Hematopoietic multipotent progenitor cell (in vitro differentiated cells): ENCODE data around the gene AQP6. TPM values are rescaled to one million over a fixed set of nuclear protein-coding genes. Genes with fewer than 3 reads are reported as not detected.

Experiments used
- DNase-seq, 3 donors: peaks; one replicate each; pipeline ENCODE4 v3.0.0-alpha.2; 2011 to 2015; ENCODE audit warnings: low read depth in 2 of 3, low spot score in 2 of 3
- total RNA-seq: library from RNA; depleted of rRNA; stranded (reverse); fragments of >200 nt; gene quantifications from one replicate; pipeline ENCODE4 v1.2.3, GENCODE V29; 2012

The AQP6 gene
- total RNA-seq, 1 donor = under 0.01 TPM

- DNase-seq = peak in 2 of 3 donors; percentile 45 to 66
These were observed 16.7 kb upstream of the AQP6 start for GRCh38 chr12:49955899-49956662.

- DNase-seq = no peak
These were observed 15.8 kb upstream of the AQP6 start for GRCh38 chr12:49956663-49957569.

DNA sequence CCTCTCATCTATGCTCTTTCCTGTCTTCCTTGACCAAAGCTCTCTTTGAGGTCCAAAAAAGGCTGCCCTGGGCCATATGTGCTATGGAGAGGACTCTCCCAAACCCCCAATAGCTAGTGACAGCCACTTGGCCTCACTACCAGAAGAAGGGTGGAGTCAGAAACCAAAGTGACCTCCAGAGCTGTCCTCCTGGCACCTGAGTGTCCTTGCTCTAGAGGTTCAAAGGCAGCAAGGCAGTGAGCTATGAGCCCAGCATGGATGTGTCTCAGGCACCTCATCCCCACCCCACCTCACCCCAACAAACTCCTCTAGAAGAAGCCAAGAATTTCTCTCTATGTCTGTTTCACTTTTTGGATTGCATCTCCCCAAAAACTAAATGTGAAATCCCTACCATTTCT is 15.2 kb upstream of the AQP6 start:
- DNase-seq = no peak

DNA sequence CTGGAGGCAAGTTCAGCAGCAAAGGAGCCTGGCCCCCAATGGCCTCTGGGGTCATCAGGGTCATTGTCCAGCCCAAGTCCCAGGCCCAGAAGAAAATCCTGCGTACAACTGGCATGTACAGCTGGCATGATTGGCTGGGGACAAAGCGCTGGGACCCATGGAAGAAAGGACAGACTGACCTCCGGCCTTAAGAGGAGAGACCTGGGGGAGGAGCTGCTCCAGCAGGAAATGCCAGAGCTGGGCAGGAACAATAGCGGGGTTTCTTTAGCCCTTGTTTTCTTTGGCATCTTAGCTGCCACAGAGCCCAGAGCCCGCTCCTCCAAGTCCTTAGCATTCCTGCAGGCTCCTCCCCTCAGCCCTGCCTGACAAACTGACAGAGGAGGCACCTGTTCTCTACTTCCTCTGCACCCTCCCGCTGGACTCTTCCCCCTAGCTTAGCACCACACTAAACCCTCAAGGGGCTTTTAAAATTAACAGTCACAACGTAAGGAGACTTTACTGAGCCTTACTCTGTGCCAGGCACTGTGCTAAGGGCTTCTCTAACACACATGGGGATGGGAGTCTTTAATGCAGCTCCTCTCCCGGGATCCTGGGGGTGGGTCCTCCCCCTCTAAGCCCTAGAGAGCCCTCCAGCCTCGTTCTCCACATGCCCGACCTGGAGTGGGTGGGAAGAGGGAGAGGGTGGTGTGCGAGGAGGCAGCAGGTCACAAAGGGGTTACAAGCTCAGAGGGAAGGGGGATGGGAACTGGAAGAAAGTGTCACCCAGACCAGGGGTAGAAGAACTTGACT is 12.9 kb upstream of the AQP6 start:
- peak in 2 of 3 donors; percentile 42 to 84 for DNase-seq

- no peak for DNase-seq
These were observed 12.2 kb upstream of the AQP6 start for GRCh38 chr12:49960474-49961110.

GRCh38 chr12:49961111-49961922 is 11.4 kb upstream of the AQP6 start, which contains the start of gene AQP5:
AQP5 (plus strand) TSS chr12:49961872; CDS start chr12:49962018, 146 bp downstream.
- DNase-seq = no peak

- DNase-seq = no peak
These were observed 10.6 kb upstream of the AQP6 start for GRCh38 chr12:49961993-49962764.

DNA sequence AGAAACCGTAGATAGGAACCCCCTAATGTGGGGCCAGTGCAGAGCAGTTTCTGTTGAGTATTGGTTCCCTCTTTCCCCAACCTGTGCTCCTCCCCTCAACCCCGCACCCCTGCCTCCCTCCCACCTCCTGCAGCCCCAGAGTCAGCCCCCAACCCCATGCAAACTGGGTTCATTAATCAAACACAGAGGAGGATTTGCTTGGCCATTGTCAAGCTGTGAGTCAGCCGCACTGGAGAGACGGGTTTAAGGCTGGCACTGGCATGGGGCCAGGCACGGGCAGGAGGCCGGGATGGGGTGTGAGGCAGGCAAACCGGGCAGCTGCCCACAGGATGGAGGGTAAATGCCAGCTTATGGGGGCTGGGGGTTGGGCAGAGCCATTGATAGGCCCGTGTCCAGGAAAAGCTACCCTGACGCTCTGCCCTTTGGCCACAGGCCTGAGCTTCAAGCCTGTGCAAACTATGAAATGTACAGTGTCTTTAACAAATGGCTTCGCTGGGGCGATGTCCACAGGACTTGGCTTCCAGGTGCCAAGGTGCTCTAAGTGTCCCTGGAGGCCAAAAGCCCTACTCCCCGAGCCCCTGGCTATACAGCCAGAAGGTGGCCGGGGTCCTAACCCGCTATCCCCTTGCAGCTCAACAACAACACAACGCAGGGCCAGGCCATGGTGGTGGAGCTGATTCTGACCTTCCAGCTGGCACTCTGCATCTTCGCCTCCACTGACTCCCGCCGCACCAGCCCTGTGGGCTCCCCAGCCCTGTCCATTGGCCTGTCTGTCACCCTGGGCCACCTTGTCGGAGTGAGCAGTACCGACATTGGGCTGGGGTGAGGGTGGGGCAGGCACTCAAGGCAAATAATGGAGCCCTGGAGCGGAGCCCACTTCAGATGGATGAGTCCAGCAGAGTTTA is 9.6 kb upstream of the AQP6 start:
- no peak for DNase-seq

GRCh38 chr12:49963976-49964815 is 8.6 kb upstream of the AQP6 start:
- no peak for DNase-seq

DNA sequence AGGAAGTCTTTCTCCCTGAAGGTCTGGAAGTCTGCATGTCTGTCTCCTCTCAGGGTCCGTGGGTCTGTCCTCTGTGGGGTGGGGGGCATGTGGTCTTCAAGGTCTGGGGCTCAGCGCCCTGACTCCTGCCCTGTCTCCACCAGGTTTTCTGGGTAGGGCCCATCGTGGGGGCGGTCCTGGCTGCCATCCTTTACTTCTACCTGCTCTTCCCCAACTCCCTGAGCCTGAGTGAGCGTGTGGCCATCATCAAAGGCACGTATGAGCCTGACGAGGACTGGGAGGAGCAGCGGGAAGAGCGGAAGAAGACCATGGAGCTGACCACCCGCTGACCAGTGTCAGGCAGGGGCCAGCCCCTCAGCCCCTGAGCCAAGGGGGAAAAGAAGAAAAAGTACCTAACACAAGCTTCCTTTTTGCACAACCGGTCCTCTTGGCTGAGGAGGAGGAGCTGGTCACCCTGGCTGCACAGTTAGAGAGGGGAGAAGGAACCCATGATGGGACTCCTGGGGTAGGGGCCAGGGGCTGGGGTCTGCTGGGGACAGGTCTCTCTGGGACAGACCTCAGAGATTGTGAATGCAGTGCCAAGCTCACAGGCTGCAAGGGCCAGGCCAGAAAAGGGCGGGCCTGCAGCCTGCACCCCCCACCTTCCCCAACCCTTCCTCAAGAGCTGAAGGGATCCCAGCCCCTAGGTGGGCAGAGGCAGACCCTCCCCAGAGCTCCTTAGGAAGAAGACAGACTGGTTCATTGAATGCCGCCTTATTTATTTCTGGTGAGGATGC is 7.7 kb upstream of the AQP6 start:
- DNase-seq = no peak

DNA sequence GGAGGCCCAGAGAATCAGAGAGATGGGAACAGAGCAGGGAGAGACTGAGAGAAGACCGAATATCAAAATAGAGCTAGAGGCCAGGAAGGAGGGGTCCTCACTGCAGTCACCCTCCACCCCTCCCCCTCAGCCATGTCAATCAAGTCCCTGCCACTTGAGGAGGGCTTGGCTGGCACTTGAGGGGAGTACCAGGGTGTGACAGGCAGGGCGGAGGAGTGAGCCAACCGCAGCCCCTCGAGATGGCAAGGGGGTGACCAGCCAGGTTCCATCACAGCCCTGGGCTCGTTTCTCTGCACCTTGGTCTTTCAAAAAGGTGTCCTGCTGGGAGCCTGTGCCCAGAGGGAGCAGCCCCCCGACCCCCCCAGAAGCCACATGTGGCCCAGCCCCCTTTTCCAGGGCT is 6.9 kb upstream of the AQP6 start:
- no peak for DNase-seq

DNA sequence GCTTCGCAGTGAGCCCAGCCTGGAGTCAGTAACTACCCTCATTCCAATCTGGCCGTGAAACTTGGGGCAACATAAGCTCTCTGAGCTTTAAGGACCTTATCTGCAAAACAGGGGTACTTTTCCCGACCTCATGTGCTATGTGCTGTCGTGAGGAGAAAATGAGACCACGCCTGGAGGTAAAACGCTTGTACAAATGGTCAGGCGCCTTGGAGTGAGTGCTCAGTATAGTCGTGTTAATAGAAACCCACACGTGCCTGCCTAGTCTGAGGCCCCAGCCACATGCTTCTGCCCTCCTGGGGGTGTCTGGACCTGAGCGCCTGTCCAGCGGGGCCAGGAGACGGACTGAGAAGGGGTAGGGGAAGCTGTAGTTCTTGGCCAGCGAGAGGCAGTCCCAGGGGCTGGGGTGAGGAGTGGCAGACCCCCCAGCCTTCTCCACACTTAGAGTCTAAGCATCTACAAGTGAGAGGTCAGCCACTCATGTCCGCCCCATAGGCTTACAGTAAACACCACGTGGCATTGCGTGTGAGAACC is 6.2 kb upstream of the AQP6 start:
- DNase-seq = no peak

DNA sequence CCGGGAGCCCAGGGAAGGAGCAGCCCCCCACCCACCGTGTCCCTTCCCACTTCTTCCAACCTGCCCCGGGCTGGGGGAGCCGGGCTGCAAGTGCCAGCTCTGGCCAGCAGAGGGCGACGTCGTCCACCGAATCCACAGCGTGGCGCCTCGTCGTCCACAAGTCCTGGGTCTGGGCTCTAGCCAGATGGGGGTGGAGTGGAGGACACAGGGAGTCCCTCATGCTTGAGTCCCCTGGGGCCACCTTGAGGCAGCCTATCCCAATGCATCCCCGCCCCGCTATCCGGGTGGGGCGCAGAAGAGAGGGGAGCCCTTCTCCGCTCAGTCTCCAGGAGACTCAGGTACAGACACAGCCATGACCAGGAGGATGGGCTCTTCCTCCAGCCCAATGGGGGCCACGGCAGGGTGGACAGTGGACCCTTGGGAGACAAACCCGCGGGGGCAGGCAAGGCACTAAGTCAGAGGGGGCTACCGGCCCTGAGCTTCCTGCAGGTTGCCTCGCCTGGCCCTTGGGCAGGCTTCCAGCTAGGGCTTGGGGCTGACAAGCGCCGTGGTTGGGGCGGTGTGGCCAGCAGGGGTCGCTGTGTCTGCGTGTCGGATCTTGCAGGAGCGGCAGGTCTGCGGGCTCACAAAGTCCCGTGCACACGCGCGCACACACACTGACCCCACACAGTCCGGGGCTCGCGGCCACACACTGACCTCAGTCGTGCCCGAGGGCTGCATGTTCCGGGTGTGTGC is 5.5 kb upstream of the AQP6 start:
- peak; percentile 84 to 90 (median 88) for DNase-seq

- no peak for DNase-seq
These were observed 4.9 kb upstream of the AQP6 start for GRCh38 chr12:49967777-49968250.

DNA sequence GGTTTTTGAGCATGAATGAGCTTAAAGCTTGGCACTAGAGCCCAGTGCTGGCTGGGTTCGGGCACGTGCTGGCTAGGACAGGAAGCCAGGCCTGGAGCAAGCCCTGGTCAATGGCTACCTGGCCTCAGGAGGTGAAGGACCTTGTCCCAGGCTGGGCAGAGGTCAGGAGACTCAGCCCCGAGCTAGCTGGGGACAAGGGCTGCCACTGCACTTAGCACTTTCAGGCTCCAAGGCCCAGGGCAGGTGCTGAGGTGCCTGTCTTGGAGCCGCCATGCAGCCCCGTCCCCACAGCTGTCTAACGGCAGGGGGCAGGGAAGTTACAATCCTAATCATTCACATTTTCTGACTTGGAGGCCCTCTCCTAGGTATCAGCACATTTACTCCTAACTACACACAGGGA is 4.3 kb upstream of the AQP6 start:
- DNase-seq = no peak
